Loucy (cell line): ENCODE measurements around the gene AGAP1.

ENCODE experiments used
- H2AFZ ChIP-seq: fragments of 200-600 bp; sonication (generic); 2 replicates; pipeline ENCODE4 v1.6.0; 2016; ENCODE audit warnings: antibody characterized with exemption, mild to moderate bottlenecking, low read length, moderate library complexity
- H3F3A ChIP-seq: fragments of 200-600 bp; 2 replicates; pipeline ENCODE4 v1.6.0; 2016; ENCODE audit warnings: antibody characterized with exemption, low read depth, mild to moderate bottlenecking
- H3K27me3 ChIP-seq: fragments of 200-600 bp; sonication (generic); 2 replicates; pipeline ENCODE4 v1.6.1; 2014; ENCODE audit warnings: low read length, mild to moderate bottlenecking; ENCODE audit not compliant: insufficient read depth, poor library complexity, severe bottlenecking
- H3K36me3 ChIP-seq: fragments of 200-600 bp; sonication (generic); 2 replicates; pipeline ENCODE4 v1.6.1; 2016; ENCODE audit warnings: low read length; ENCODE audit not compliant: insufficient read depth
- H3K4me1 ChIP-seq: fragments of 200-600 bp; sonication (generic); 2 replicates; pipeline ENCODE4 v1.5.1; 2014; ENCODE audit warnings: low read length, mild to moderate bottlenecking; ENCODE audit not compliant: insufficient read depth, poor library complexity, severe bottlenecking
- H3K4me2 ChIP-seq: fragments of 200-600 bp; sonication (generic); 2 replicates; pipeline ENCODE4 v1.6.0; 2014; ENCODE audit warnings: antibody characterized with exemption, low read length, low read depth, mild to moderate bottlenecking; ENCODE audit not compliant: poor library complexity, severe bottlenecking
- H3K4me3 ChIP-seq: fragments of 200-600 bp; sonication (generic); 2 replicates; pipeline ENCODE4 v1.5.1; 2014; ENCODE audit warnings: low read length, mild to moderate bottlenecking, mixed read lengths; ENCODE audit not compliant: poor library complexity, severe bottlenecking
- H3K79me2 ChIP-seq: fragments of 200-600 bp; sonication (generic); 2 replicates; pipeline ENCODE4 v1.6.1; 2014; ENCODE audit warnings: low read length; ENCODE audit not compliant: insufficient read depth
- H3K9ac ChIP-seq: fragments of 200-600 bp; sonication (generic); 2 replicates; pipeline ENCODE4 v1.6.0; 2014; ENCODE audit warnings: mild to moderate bottlenecking, low read depth, low read length, moderate library complexity; ENCODE audit not compliant: poor library complexity, severe bottlenecking
- H3K9me2 ChIP-seq: fragments of 200-600 bp; sonication (generic); replicated peaks from 2 replicates; pipeline ENCODE4 v1.6.1; 2016; ENCODE audit warnings: low read depth, low read length, mixed read lengths
- H3K9me3 ChIP-seq: fragments of 200-600 bp; sonication (generic); 2 replicates; pipeline ENCODE4 v1.6.1; 2014; ENCODE audit warnings: mild to moderate bottlenecking, antibody characterized with exemption, low read length, low read depth; ENCODE audit not compliant: insufficient read depth
- H4K20me1 ChIP-seq: fragments of 200-600 bp; sonication (generic); 2 replicates; pipeline ENCODE4 v1.6.0; 2014; ENCODE audit warnings: antibody characterized with exemption, low read length, mild to moderate bottlenecking; ENCODE audit not compliant: insufficient read depth, poor library complexity, severe bottlenecking
- EZH2phosphoT487 ChIP-seq: fragments of 200-600 bp; IDR thresholded peaks from 2 replicates; pipeline ENCODE4 v1.6.1; 2018; ENCODE audit warnings: antibody characterized with exemption, mild to moderate bottlenecking, moderate library complexity, borderline replicate concordance
- TF ChIP-seq, protein P1 (sequence below): fragments of 200-600 bp; sonication (generic); conservative IDR thresholded peaks from 2 replicates; pipeline ENCODE4 v1.5.1; 2014; ENCODE audit warnings: mild to moderate bottlenecking, antibody characterized with exemption, low read length

Gene AGAP1

DNA sequence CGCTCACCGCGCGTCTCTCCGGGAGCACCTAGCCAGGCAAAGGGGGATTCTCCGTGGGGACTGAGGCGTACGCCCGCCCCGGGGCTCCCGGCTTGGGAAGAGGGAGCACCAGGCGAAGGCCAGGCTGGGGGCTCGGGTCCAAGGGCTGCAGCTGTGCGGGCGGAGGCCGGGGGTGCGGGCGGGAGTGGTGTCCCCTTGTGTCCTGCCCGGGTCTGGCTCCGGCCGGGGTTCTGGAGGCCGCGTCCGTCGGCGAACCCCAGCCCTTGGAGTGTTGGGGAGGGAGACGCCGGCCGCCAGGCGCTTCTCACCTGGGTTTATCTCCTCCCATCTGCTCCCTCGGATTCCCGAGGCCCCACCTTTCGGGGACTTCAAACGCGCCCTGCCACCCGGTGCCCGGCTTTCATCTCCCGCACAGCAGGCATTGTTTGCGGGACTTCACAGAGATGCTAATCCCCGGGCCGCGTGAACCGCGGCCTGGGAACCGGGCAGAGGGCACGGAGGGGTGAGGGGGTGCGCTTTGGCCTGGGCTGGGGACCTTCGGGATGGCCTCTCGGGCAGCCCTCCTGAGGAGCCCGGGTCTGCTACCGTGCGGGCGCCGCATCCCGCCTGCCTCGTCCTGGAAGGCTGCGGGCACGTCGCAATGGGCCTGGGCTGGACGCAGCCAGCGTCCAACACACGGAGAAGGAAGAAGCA is 679.3 kb downstream of the AGAP1 start:
- Histone ChIP-seq H3K79me2 (no peaks in the 10 kb centered on the region), H3K27me3 (no peaks in the 10 kb centered on the region), H3F3A (no peaks in the 10 kb centered on the region), H3K4me1 (no peaks in the 10 kb centered on the region), H3K9me2 (no peaks in the 10 kb centered on the region), H3K36me3 (no peaks in the 10 kb centered on the region), H3K4me3 (no peak overlapping the region), H3K9ac (no peak overlapping the region), H3K9me3 (no peaks in the 10 kb centered on the region), H3K4me2 (no peak overlapping the region), H4K20me1 (no peaks in the 10 kb centered on the region), H2AFZ (no peak overlapping the region)
- no peak for TF ChIP-seq EZH2phosphoT487
- TF ChIP-seq, protein P1, sequence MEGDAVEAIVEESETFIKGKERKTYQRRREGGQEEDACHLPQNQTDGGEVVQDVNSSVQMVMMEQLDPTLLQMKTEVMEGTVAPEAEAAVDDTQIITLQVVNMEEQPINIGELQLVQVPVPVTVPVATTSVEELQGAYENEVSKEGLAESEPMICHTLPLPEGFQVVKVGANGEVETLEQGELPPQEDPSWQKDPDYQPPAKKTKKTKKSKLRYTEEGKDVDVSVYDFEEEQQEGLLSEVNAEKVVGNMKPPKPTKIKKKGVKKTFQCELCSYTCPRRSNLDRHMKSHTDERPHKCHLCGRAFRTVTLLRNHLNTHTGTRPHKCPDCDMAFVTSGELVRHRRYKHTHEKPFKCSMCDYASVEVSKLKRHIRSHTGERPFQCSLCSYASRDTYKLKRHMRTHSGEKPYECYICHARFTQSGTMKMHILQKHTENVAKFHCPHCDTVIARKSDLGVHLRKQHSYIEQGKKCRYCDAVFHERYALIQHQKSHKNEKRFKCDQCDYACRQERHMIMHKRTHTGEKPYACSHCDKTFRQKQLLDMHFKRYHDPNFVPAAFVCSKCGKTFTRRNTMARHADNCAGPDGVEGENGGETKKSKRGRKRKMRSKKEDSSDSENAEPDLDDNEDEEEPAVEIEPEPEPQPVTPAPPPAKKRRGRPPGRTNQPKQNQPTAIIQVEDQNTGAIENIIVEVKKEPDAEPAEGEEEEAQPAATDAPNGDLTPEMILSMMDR, result no peak

DNA sequence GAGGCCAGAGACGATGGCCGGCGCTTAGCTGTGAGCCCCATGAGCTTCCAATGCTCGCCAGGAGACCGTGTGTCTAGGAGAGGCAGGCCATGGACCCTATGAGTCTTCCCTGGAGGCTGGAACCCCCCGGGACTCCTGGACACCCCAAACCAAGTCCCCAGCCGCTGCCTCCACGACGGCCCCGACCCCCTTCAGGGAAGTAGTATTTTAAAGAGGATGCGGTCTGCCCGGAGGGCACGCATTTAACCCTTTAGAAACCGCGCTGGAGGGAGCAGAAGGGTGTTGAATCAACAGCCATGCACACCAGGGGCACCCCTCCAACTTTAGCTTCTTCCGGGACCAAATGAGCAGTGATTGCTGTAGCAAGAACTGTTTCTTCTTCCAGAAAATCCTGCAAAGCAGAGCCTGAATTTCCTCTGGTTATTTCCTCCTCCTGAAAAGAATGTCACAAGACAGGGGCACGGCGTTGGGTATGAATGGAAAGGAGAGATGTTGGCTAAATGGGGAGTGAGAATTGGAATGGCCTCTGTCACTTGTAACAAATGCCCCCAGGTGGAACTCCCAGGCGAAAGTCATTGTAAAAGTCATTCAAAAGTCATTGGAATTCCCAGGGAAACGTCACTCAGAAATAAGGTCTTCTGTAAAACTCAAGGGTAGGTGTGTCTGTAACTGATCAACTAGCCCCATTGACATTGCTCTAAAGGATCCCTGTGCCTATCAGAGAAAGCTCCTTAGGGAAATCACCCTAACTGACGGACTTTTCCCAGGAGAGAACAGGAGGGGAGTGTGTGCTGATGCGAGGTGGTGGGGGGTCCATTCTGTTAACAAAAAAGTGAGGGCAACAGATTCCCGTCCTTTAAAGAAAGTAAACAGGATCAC is 680.1 kb downstream of the AGAP1 start:
- Histone ChIP-seq H3K9ac (no peak overlapping the region), H3K9me2 (no peaks in the 10 kb centered on the region), H3K4me1 (no peaks in the 10 kb centered on the region), H3K4me2 (no peak overlapping the region), H3K79me2 (no peaks in the 10 kb centered on the region), H3K9me3 (no peaks in the 10 kb centered on the region), H4K20me1 (no peaks in the 10 kb centered on the region), H3F3A (no peaks in the 10 kb centered on the region), H3K4me3 (no peak overlapping the region), H2AFZ (no peak overlapping the region), H3K27me3 (no peaks in the 10 kb centered on the region), H3K36me3 (no peaks in the 10 kb centered on the region)
- TF ChIP-seq, protein P1, result no peak
- TF ChIP-seq EZH2phosphoT487, result no peak

DNA sequence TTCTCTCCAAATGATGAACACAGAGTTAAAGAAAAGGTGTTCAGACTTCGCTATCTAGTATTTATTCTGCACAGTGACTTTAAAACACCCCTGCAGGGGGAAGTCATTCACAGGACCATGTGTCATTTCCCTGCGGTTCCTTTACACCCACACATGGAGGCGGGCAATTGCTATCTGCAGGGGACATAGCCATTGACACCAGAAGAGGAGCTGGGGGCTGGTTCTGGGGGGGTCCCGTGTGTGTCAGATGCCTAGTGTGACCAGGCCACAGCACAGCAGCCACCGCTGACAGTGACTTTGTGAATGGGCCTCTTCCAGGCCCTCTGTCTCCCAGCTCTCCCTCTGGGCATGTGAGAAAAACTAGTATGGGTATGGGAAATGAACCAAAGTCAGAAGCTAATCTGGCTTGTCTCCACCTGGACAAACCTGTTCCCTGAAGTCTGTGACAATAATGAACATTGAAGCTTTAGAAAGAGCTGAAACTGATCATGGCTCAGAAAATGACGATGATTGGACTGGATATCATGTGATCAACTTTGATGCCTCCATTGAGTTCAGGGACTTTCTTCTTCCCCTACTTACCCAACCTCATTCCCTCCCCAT is 681.8 kb downstream of the AGAP1 start:
- no peaks in the 10 kb centered on the region for H4K20me1 ChIP-seq
- H3K9me3 ChIP-seq, result no peaks in the 10 kb centered on the region
- no peaks in the 10 kb centered on the region for H3K36me3 ChIP-seq
- H3K9ac ChIP-seq, result no peak overlapping the region
- no peaks in the 10 kb centered on the region for H3K9me2 ChIP-seq
- no peak overlapping the region for H2AFZ ChIP-seq
- H3K27me3 ChIP-seq, result no peaks in the 10 kb centered on the region
- no peaks in the 10 kb centered on the region for H3F3A ChIP-seq
- no peaks in the 10 kb centered on the region for H3K79me2 ChIP-seq
- H3K4me2 ChIP-seq, result no peak overlapping the region
- no peak for TF ChIP-seq EZH2phosphoT487
- TF ChIP-seq, protein P1, result no peak
- no peak overlapping the region for H3K4me3 ChIP-seq
- no peaks in the 10 kb centered on the region for H3K4me1 ChIP-seq
